ENCODE data around the gene CACNA2D4. TPM values are rescaled to one million over a fixed set of nuclear protein-coding genes. Genes with fewer than 3 reads are reported as not detected.

Gene CACNA2D4
- total RNA-seq, 1 experiment from 2014 or later, result 1.7 TPM

DNA sequence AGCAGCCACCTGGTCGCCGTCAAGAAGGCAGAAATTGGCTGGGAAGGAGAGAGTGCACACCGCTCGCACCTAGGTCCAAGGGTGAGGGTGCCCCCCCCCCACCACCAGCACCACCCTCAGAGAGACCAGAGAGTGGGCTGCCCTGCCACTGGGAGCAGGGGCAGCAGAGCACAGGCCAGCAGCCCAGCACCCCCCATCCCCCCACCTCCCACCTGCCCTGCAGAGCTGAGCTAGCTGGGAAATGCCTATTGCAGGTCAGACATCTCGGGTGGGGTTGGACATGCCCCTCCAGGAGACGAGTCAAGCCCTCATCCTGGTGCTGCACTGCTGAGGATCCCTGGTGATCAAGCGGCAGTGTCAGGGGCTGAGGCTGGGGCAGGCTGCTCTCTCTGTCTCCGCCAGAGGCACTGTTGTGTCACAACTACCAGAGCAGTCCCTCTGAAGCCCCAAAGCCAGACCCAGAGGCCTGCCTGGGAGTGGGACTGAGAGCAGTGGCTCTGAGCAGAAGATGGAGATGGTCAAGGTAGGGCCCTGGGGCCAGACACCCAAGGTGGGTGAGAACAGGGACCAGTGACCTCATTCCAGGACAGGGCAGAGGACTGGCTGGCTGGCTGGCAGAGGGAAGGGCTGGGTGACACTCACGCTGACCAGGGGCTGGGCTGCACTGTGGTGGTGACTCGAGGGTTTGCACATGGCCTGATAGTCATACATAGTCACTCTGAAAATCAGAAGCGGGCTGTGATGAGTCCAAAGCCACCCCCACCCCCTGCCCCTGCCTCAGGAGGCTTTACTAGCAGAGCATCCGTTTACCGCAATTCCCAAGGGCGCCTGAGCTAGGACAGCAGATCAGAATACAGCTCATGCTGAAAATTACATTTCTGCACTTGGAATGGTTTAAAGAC, 117.8 kb downstream of the CACNA2D4 start:
- H4K20me1 ChIP-seq (ENCODE audit: insufficient read depth), result no peaks in the 10 kb centered on the region
- H3K4me2 ChIP-seq (ENCODE audit: low read length), result no peak overlapping the region
- H3K36me3 ChIP-seq (ENCODE audit: control insufficient read depth in 1 of 2, insufficient read depth in 2 of 2, low read length in 2 of 2), result no peaks in the 10 kb centered on the region
- no peaks in the 10 kb centered on the region for H3K9me3 ChIP-seq (ENCODE audit: control insufficient read depth in 1 of 2, insufficient read depth in 1 of 2, low read depth in 1 of 2, low read length in 2 of 2)
- no peaks in the 10 kb centered on the region for H3K27me3 ChIP-seq (ENCODE audit: insufficient read depth, low read length)
- DNase-seq (ENCODE audit: low read depth, low spot score) (no peak), ATAC-seq (no peak)
- no peak overlapping the region for H3K9ac ChIP-seq (ENCODE audit: low read length)
- RAD21 ChIA-PET (ENCODE audit: low non-redundant PET in 1 of 2, low total read pairs in 2 of 2, uncharacterized antibody in 2 of 2, unreplicated experiment in 2 of 2), result no interaction called here
- BruUV-seq (replicated peaks), result no TSS peak
- intact Hi-C loops (cut with micrococcal nuclease), result no loop called here
- no peak overlapping the region for H3K4me3 ChIP-seq (replicated peaks in 1 of 2; ENCODE audit: low read depth in 1 of 2, low read length in 2 of 2)
- POLR2A ChIA-PET, result no interaction called here
- H3K79me2 ChIP-seq (ENCODE audit: insufficient read depth, low read length), result no peaks in the 10 kb centered on the region
- CTCF ChIA-PET, result interaction anchor here (1.0 to 3.0 kb wide), 3 partner anchors 9 to 139 kb away, joined by 4 to 13 read pairs (median 10); no protein-coding TSS in a partner anchor
- TF ChIP-seq, protein P1, sequence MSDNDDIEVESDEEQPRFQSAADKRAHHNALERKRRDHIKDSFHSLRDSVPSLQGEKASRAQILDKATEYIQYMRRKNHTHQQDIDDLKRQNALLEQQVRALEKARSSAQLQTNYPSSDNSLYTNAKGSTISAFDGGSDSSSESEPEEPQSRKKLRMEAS (IDR thresholded peaks at IDR 0.05), result no peak
- no peak for TF ChIP-seq SIN3A (IDR thresholded peaks at IDR 0.05; ENCODE audit: low read depth)
- TF ChIP-seq CBX3 (IDR thresholded peaks at IDR 0.05; ENCODE audit: low read depth), result no peak
- no peak for TF ChIP-seq YY1 (IDR thresholded peaks at IDR 0.05; ENCODE audit: extremely low read depth, insufficient replicate concordance, low read depth, low read length)
- TF ChIP-seq RAD21 (IDR thresholded peaks at IDR 0.05; ENCODE audit: low read depth), result no peak
- no peak for TF ChIP-seq SP1 (IDR thresholded peaks at IDR 0.05; ENCODE audit: low read depth)
- TF ChIP-seq ELF1 (IDR thresholded peaks at IDR 0.05; ENCODE audit: borderline replicate concordance, low read depth), result no peak
- TF ChIP-seq POLR2AphosphoS5 (IDR thresholded peaks at IDR 0.05; ENCODE audit: low read depth, low read length), result no peak
- TF ChIP-seq ZNF274 (IDR thresholded peaks at IDR 0.05; ENCODE audit: low read depth, low read length), result no peak
- TF ChIP-seq CEBPB (IDR thresholded peaks at IDR 0.05; ENCODE audit: low read depth), result no peak
- TF ChIP-seq ZFX (IDR thresholded peaks at IDR 0.05), result no peak
- TF ChIP-seq TCF7L2 (IDR thresholded peaks at IDR 0.05; ENCODE audit: borderline replicate concordance, extremely low read depth, insufficient read depth, insufficient read length), result no peak
- TF ChIP-seq POLR2A (IDR thresholded peaks at IDR 0.05; ENCODE audit: borderline replicate concordance, extremely low read depth, insufficient read depth, insufficient read length), result no peak
- TF ChIP-seq, protein P2, sequence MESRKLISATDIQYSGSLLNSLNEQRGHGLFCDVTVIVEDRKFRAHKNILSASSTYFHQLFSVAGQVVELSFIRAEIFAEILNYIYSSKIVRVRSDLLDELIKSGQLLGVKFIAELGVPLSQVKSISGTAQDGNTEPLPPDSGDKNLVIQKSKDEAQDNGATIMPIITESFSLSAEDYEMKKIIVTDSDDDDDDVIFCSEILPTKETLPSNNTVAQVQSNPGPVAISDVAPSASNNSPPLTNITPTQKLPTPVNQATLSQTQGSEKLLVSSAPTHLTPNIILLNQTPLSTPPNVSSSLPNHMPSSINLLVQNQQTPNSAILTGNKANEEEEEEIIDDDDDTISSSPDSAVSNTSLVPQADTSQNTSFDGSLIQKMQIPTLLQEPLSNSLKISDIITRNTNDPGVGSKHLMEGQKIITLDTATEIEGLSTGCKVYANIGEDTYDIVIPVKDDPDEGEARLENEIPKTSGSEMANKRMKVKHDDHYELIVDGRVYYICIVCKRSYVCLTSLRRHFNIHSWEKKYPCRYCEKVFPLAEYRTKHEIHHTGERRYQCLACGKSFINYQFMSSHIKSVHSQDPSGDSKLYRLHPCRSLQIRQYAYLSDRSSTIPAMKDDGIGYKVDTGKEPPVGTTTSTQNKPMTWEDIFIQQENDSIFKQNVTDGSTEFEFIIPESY (IDR thresholded peaks at IDR 0.05; ENCODE audit: extremely low read depth, insufficient replicate concordance, low read length), result no peak
- H3K4me1 ChIP-seq (ENCODE audit: control insufficient read depth in 1 of 2, insufficient read depth in 2 of 2, low read length in 2 of 2), result peaks cover 6 to 23% of the 10 kb centered on the region in 2 experiments; a peak in 3 of 4 replicates
- H2AFZ ChIP-seq (ENCODE audit: low read depth, low read length, poor library complexity, severe bottlenecking), result no peak overlapping the region
- no peak overlapping the region for H3K27ac ChIP-seq (ENCODE audit: low read depth, low read length)
- no peaks in the 10 kb centered on the region for H3K9me2 ChIP-seq (ENCODE audit: insufficient read depth)
